Astrocyte (in vitro differentiated cells and primary cell): ENCODE data around the gene SUPV3L1. TPM values are rescaled to one million over a fixed set of nuclear protein-coding genes. Genes with fewer than 3 reads are reported as not detected.

Source experiments
- DNase-seq: peaks from one replicate; pipeline ENCODE4 v3.0.0-alpha.2; 2010; ENCODE audit warnings: low read depth
- FAIRE-seq: peaks from 2 replicates; lab custom pipeline; 2011; peaks lifted over from hg19 to GRCh38; lab: Jason Lieb, UNC
- H2AFZ ChIP-seq: 2 replicates; pipeline ENCODE4 v1.6.0; 2012; ENCODE audit warnings: low read depth, low read length, inconsistent platforms
- H3K27ac ChIP-seq: 2 replicates; pipeline ENCODE4 v1.5.1; 2011; ENCODE audit warnings: low read depth, low read length, inconsistent platforms
- H3K27me3 ChIP-seq: 2 replicates; pipeline ENCODE4 v1.6.0; 2011; ENCODE audit warnings: low read length, inconsistent platforms; ENCODE audit not compliant: insufficient read depth
- H3K36me3 ChIP-seq: 2 replicates; pipeline ENCODE4 v1.5.1; 2011; ENCODE audit warnings: low read length, inconsistent platforms; ENCODE audit not compliant: insufficient read depth
- H3K4me1 ChIP-seq: 2 replicates; pipeline ENCODE4 v1.5.1; 2011; ENCODE audit warnings: low read length, inconsistent platforms; ENCODE audit not compliant: insufficient read depth
- H3K4me2 ChIP-seq: 2 replicates; pipeline ENCODE4 v1.6.0; 2012; ENCODE audit warnings: low read length, inconsistent platforms
- H3K4me3 ChIP-seq: 2 replicates; pipeline ENCODE4 v1.5.1; 2011; ENCODE audit warnings: low read depth, mild to moderate bottlenecking, low read length, inconsistent platforms; ENCODE audit not compliant: insufficient read depth
- H3K79me2 ChIP-seq: 2 replicates; pipeline ENCODE4 v1.6.0; 2012; ENCODE audit warnings: mild to moderate bottlenecking, low read length, inconsistent platforms; ENCODE audit not compliant: insufficient read depth
- H3K9ac ChIP-seq: 2 replicates; pipeline ENCODE4 v1.6.0; 2012; ENCODE audit warnings: mild to moderate bottlenecking, low read length, inconsistent platforms
- H3K9me3 ChIP-seq: 2 replicates; pipeline ENCODE4 v1.5.1; 2012; ENCODE audit warnings: low read depth, mild to moderate bottlenecking, low read length, inconsistent platforms; ENCODE audit not compliant: insufficient read depth
- H4K20me1 ChIP-seq: 2 replicates; pipeline ENCODE4 v1.6.0; 2012; ENCODE audit warnings: low read length, inconsistent platforms; ENCODE audit not compliant: insufficient read depth
- H3K27ac Mint-ChIP-seq: one replicate; pipeline ENCODE4 v1.8.0; 2021; ENCODE audit warnings: mild to moderate bottlenecking, mixed read lengths; ENCODE audit not compliant: unreplicated experiment
- H3K27me3 Mint-ChIP-seq: one replicate; pipeline ENCODE4 v1.8.0; 2021; ENCODE audit warnings: low read depth, mixed read lengths; ENCODE audit not compliant: unreplicated experiment
- H3K36me3 Mint-ChIP-seq: one replicate; pipeline ENCODE4 v1.8.0; 2021; ENCODE audit warnings: low read depth, mixed read lengths; ENCODE audit not compliant: unreplicated experiment
- H3K4me1 Mint-ChIP-seq: one replicate; pipeline ENCODE4 v1.8.0; 2021; ENCODE audit warnings: low read depth, mixed read lengths; ENCODE audit not compliant: unreplicated experiment
- H3K4me3 Mint-ChIP-seq: one replicate; pipeline ENCODE4 v1.8.0; 2021; ENCODE audit warnings: mild to moderate bottlenecking, moderate library complexity, mixed read lengths; ENCODE audit not compliant: unreplicated experiment
- H3K9me3 Mint-ChIP-seq: one replicate; pipeline ENCODE4 v1.8.0; 2021; ENCODE audit warnings: mild to moderate bottlenecking, mixed read lengths; ENCODE audit not compliant: unreplicated experiment
- EZH2 ChIP-seq: IDR thresholded peaks from 2 replicates; pipeline ENCODE4 v1.6.1; 2012; ENCODE audit warnings: mild to moderate bottlenecking, low read length, inconsistent platforms; ENCODE audit not compliant: insufficient read depth
- total RNA-seq: library from RNA; stranded (reverse); gene quantifications from 2 replicates; pipeline ENCODE4 v1.2.1, GENCODE V29; 2021
- TF ChIP-seq, protein P1 (sequence below): IDR thresholded peaks from 2 replicates; pipeline ENCODE4 v1.5.1; 2011; ENCODE audit warnings: low read depth, mild to moderate bottlenecking, inconsistent platforms, low read length, moderate library complexity; ENCODE audit not compliant: insufficient read depth

SUPV3L1 gene
- total RNA-seq, 1 donor from 2014 or later: 34.4 TPM

DNA sequence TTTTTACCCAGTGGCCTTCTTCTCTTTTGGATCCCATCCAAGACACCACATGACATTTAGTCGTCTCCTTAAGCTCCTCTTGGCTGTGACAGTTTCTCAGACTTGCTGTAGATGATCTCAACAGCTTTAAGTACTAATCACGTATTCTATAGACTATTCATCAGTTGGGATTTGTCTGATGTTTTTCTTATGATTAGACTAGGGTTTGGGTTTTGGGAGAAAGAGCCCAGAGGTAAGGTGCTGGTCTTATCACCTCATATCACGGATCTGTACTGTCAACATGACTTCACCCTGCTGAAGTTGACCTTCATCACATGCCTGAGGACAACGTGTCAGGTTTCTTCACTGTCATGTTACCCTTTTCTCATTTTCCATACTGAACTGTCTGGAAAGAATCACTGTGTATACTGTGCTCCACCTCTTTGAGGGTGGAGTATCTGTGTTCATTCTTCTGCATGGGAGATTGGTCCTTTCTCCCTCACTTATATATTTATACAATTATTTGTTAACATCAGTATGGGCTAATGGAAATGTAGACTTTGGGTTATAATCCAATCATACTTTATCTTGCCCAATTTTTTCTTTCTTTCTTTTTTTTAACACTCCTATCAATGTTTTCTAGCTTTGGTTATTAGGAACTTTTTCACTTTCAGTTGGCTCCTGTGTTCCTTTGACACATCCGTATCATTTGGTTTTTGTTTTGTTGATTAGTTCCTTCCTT is 33.7 kb downstream of the SUPV3L1 start:
- H3K9me3 ChIP-seq: no peaks in the 10 kb centered on the region
- H3K79me2 ChIP-seq: no peaks in the 10 kb centered on the region
- no peak overlapping the region for H3K27ac Mint-ChIP-seq
- no peak for DNase-seq
- H3K36me3 ChIP-seq: peaks cover 5% of the 10 kb centered on the region
- H3K4me3 ChIP-seq: no peak overlapping the region
- H3K36me3 Mint-ChIP-seq: no peaks in the 10 kb centered on the region
- H3K27me3 Mint-ChIP-seq: no peaks in the 10 kb centered on the region
- H3K4me3 Mint-ChIP-seq: no peak overlapping the region
- no peak overlapping the region for H3K9ac ChIP-seq
- H3K27ac ChIP-seq: no peak overlapping the region
- no peaks in the 10 kb centered on the region for H4K20me1 ChIP-seq
- H3K9me3 Mint-ChIP-seq: no peaks in the 10 kb centered on the region
- no peak overlapping the region for H3K4me2 ChIP-seq
- H3K27me3 ChIP-seq: peaks cover 2% of the 10 kb centered on the region
- peaks cover 31% of the 10 kb centered on the region for H3K4me1 Mint-ChIP-seq
- FAIRE-seq: no peak
- no peak overlapping the region for H2AFZ ChIP-seq
- no peak for TF ChIP-seq EZH2
- TF ChIP-seq, protein P1, sequence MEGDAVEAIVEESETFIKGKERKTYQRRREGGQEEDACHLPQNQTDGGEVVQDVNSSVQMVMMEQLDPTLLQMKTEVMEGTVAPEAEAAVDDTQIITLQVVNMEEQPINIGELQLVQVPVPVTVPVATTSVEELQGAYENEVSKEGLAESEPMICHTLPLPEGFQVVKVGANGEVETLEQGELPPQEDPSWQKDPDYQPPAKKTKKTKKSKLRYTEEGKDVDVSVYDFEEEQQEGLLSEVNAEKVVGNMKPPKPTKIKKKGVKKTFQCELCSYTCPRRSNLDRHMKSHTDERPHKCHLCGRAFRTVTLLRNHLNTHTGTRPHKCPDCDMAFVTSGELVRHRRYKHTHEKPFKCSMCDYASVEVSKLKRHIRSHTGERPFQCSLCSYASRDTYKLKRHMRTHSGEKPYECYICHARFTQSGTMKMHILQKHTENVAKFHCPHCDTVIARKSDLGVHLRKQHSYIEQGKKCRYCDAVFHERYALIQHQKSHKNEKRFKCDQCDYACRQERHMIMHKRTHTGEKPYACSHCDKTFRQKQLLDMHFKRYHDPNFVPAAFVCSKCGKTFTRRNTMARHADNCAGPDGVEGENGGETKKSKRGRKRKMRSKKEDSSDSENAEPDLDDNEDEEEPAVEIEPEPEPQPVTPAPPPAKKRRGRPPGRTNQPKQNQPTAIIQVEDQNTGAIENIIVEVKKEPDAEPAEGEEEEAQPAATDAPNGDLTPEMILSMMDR: no peak
- peaks cover 6% of the 10 kb centered on the region for H3K4me1 ChIP-seq

DNA sequence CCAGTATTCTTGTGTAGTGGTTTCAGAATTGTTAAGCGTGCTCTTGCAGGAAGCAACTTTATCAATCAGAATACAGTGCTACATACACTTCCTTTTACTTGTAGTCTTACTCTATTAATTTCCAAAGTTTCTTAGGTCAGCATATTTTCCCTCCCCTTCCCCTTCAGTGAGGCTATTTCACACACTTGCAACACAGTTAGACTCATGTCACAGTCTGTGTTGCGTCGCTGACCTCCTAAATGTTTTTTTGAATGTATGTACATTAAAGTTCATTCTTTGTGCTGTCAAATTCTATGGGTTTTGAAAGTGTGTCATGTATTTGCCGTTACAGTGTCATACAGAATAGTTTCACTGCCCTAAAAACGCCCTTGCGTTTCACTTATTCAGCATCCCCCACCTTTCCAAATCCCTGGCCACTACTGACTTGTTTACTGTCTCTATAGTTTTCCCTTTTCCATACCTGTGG is 34.7 kb downstream of the SUPV3L1 start:
- Mint-ChIP-seq H3K4me3 (no peak overlapping the region), H3K4me1 (peaks cover 36% of the 10 kb centered on the region), H3K27ac (no peak overlapping the region), H3K9me3 (no peaks in the 10 kb centered on the region), H3K36me3 (no peaks in the 10 kb centered on the region), H3K27me3 (no peaks in the 10 kb centered on the region)
- no peak overlapping the region for H3K4me3 ChIP-seq
- FAIRE-seq: no peak
- no peak overlapping the region for H3K27ac ChIP-seq
- no peak overlapping the region for H3K4me2 ChIP-seq
- no peaks in the 10 kb centered on the region for H3K9me3 ChIP-seq
- H3K9ac ChIP-seq: no peak overlapping the region
- no peaks in the 10 kb centered on the region for H3K36me3 ChIP-seq
- no peaks in the 10 kb centered on the region for H4K20me1 ChIP-seq
- no peak overlapping the region for H2AFZ ChIP-seq
- H3K79me2 ChIP-seq: no peaks in the 10 kb centered on the region
- no peak for DNase-seq
- H3K4me1 ChIP-seq: peaks cover 6% of the 10 kb centered on the region
- TF ChIP-seq EZH2: no peak
- TF ChIP-seq, protein P1: no peak
- H3K27me3 ChIP-seq: peaks cover 2% of the 10 kb centered on the region
